NCI-H82 (cell line): ENCODE measurements around the gene DPF1.

Experiments used
- DNase-seq: peaks from one replicate; lab custom pipeline; 2025; lab: John Stamatoyannopoulos, UW

DPF1 gene

GRCh38 chr19:38221421-38221820 lies 2.6 kb downstream of the DPF1 start:
- DNase-seq, result no peak

GRCh38 chr19:38219221-38219620 lies 4.8 kb downstream of the DPF1 start:
- DNase-seq, result no peak

- DNase-seq, result no peak
Observed at GRCh38 chr19:38218204-38218603, 5.8 kb downstream of the DPF1 start.

GRCh38 chr19:38216785-38217641 lies 7.0 kb downstream of the DPF1 start:
- DNase-seq, result no peak

- DNase-seq, result no peak
Observed at GRCh38 chr19:38213911-38214625, 10.0 kb downstream of the DPF1 start.

GRCh38 chr19:38213469-38213868 lies 10.6 kb downstream of the DPF1 start:
- no peak for DNase-seq

- DNase-seq, result no peak
Observed at GRCh38 chr19:38211766-38212165, 12.3 kb downstream of the DPF1 start.

- no peak for DNase-seq
Observed at GRCh38 chr19:38211151-38211591, 12.9 kb downstream of the DPF1 start.

GRCh38 chr19:38210458-38210987 lies 13.5 kb downstream of the DPF1 start:
- peak; percentile 68 for DNase-seq

- peak; percentile 56 for DNase-seq
Observed at GRCh38 chr19:38209671-38210457, 14.2 kb downstream of the DPF1 start.

- no peak for DNase-seq
Observed at GRCh38 chr19:38209152-38209551, 14.9 kb downstream of the DPF1 start.

- no peak for DNase-seq
Observed at GRCh38 chr19:38208571-38208970, 15.5 kb downstream of the DPF1 start.

GRCh38 chr19:38207543-38207942 lies 16.5 kb downstream of the DPF1 start:
- no peak for DNase-seq

- no peak for DNase-seq
Observed at GRCh38 chr19:38206928-38207327, 17.1 kb downstream of the DPF1 start.

- no peak for DNase-seq
Observed at GRCh38 chr19:38206006-38206745, 17.8 kb downstream of the DPF1 start.

- no peak for DNase-seq
Observed at GRCh38 chr19:38204728-38205127, 19.3 kb downstream of the DPF1 start.

GRCh38 chr19:38204096-38204495 lies 19.9 kb downstream of the DPF1 start:
- DNase-seq, result no peak

- no peak for DNase-seq
Observed at GRCh38 chr19:38203197-38203596, 20.8 kb downstream of the DPF1 start.

GRCh38 chr19:38202504-38202903 lies 21.5 kb downstream of the DPF1 start:
- DNase-seq, result no peak

- DNase-seq, result no peak
Observed at GRCh38 chr19:38201731-38202130, 22.3 kb downstream of the DPF1 start.

- DNase-seq, result no peak
Observed at GRCh38 chr19:38199340-38199739, 24.7 kb downstream of the DPF1 start.
